Measurements from ENCODE around the gene NR2F6. TPM values are rescaled to one million over a fixed set of nuclear protein-coding genes. Genes with fewer than 3 reads are reported as not detected.

Gene NR2F6
- 29.3 to 63.7 TPM (median 62.0 TPM) in 5 replicates for total RNA-seq (2022; extraction: Qiagen RNA extraction)

GRCh38 chr19:17245535-17245984 lies at the start of gene NR2F6:
TSS of gene NR2F6 (minus strand) at chr19:17245919. CDS start at chr19:17245220, 699 bp downstream.

GRCh38 chr19:17281391-17282304 lies 35.9 kb upstream of the NR2F6 start, which contains the start of gene ANKLE1:
TSS of gene ANKLE1 (plus strand) at chr19:17281901. CDS start at chr19:17281921, 20 bp downstream.

GRCh38 chr19:17266975-17267788 lies 21.5 kb upstream of the NR2F6 start, which contains the start of gene BABAM1:
TSS of gene BABAM1 (plus strand) at chr19:17267443. CDS start at chr19:17268807, 1,364 bp downstream.

GRCh38 chr19:17264641-17264979 lies 18.9 kb upstream of the NR2F6 start, which contains the start of gene USHBP1:
TSS of gene USHBP1 (minus strand) at chr19:17264745. CDS start at chr19:17264299, 446 bp downstream.

GRCh38 chr19:17226002-17226933 lies 19.5 kb downstream of the NR2F6 start, which contains the start of gene OCEL1:
TSS of gene OCEL1 (plus strand) at chr19:17226226. CDS start at chr19:17226248, 22 bp downstream.

GRCh38 chr19:17215127-17215971 lies 30.4 kb downstream of the NR2F6 start, which contains the start of gene USE1:
TSS of gene USE1 (plus strand) at chr19:17215357. CDS start at chr19:17215406, 49 bp downstream.

Other genes starting within 250 kb of the NR2F6 start
- 0.05 to 0.18 TPM (median 0.07 TPM) in 4 of 5 replicates, not detected in the other for gene CPAMD8, start 219.1 kb downstream of the NR2F6 start, total RNA-seq (2022; extraction: Qiagen RNA extraction)
- gene HAUS8, start 170.5 kb downstream of the NR2F6 start, total RNA-seq (2022; extraction: Qiagen RNA extraction), result 12.3 to 14.3 TPM (median 12.5 TPM) in 5 replicates
- 29.1 to 35.7 TPM (median 34.5 TPM) in 5 replicates for gene MYO9B, start 170.1 kb downstream of the NR2F6 start, total RNA-seq (2022; extraction: Qiagen RNA extraction)
- gene USE1, start 30.6 kb downstream of the NR2F6 start, total RNA-seq (2022; extraction: Qiagen RNA extraction), result 13.7 to 17.8 TPM (median 15.3 TPM) in 5 replicates
- 9.6 to 13.3 TPM (median 11.6 TPM) in 5 replicates for gene OCEL1, start 19.7 kb downstream of the NR2F6 start, total RNA-seq (2022; extraction: Qiagen RNA extraction)
- 0.02 TPM in 1 of 5 replicates, not detected in the others for gene USHBP1, start 18.8 kb upstream of the NR2F6 start, total RNA-seq (2022; extraction: Qiagen RNA extraction)
- 56.7 to 66.0 TPM (median 61.4 TPM) in 5 replicates for gene BABAM1, start 21.5 kb upstream of the NR2F6 start, total RNA-seq (2022; extraction: Qiagen RNA extraction)
- 0.36 to 0.58 TPM (median 0.38 TPM) in 5 replicates for gene ANKLE1, start 36.0 kb upstream of the NR2F6 start, total RNA-seq (2022; extraction: Qiagen RNA extraction)
- 1.8 to 3.2 TPM (median 2.8 TPM) in 5 replicates for gene ABHD8, start 57.5 kb upstream of the NR2F6 start, total RNA-seq (2022; extraction: Qiagen RNA extraction)
- 61.1 to 87.7 TPM (median 75.2 TPM) in 5 replicates for gene MRPL34, start 60.0 kb upstream of the NR2F6 start, total RNA-seq (2022; extraction: Qiagen RNA extraction)
- 51.9 to 57.5 TPM (median 53.8 TPM) in 5 replicates for gene DDA1, start 63.6 kb upstream of the NR2F6 start, total RNA-seq (2022; extraction: Qiagen RNA extraction)
- gene ANO8, start 88.9 kb upstream of the NR2F6 start, total RNA-seq (2022; extraction: Qiagen RNA extraction), result 2.3 to 3.8 TPM (median 3.0 TPM) in 5 replicates
- gene GTPBP3, start 91.6 kb upstream of the NR2F6 start, total RNA-seq (2022; extraction: Qiagen RNA extraction), result 18.2 to 22.0 TPM (median 19.5 TPM) in 5 replicates
- not detected in 5 replicates for gene PLVAP, start 131.4 kb upstream of the NR2F6 start, total RNA-seq (2022; extraction: Qiagen RNA extraction)
- gene CCDC194, start 148.3 kb upstream of the NR2F6 start, total RNA-seq (2022; extraction: Qiagen RNA extraction), result not detected in 5 replicates
- gene BST2, start 159.7 kb upstream of the NR2F6 start, total RNA-seq (2022; extraction: Qiagen RNA extraction), result 0.12 to 0.23 TPM (median 0.16 TPM) in 4 of 5 replicates, not detected in the other
- gene MVB12A, start 174.1 kb upstream of the NR2F6 start, total RNA-seq (2022; extraction: Qiagen RNA extraction), result 29.3 to 41.6 TPM (median 39.4 TPM) in 5 replicates
- 0.47 to 0.76 TPM (median 0.56 TPM) in 5 replicates for gene TMEM221, start 202.7 kb upstream of the NR2F6 start, total RNA-seq (2022; extraction: Qiagen RNA extraction)
- not detected in 5 replicates for gene NXNL1, start 215.0 kb upstream of the NR2F6 start, total RNA-seq (2022; extraction: Qiagen RNA extraction)
- gene SLC27A1, start 224.6 kb upstream of the NR2F6 start, total RNA-seq (2022; extraction: Qiagen RNA extraction), result 2.4 to 2.9 TPM (median 2.5 TPM) in 5 replicates

Data from A549 treated with Hydrocortisone at 1 μM for 4 hours (cell line).